ENCODE data around the gene NUBP2.

The NUBP2 gene

GRCh38 chr16:1831186-1832075 lies 48.7 kb downstream of the NUBP2 start:
- no peak for DNase-seq

GRCh38 chr16:1832838-1833454 lies 50.2 kb downstream of the NUBP2 start:
- DNase-seq, result no peak

GRCh38 chr16:1834096-1834495 lies 51.3 kb downstream of the NUBP2 start:
- DNase-seq, result no peak
